ENCODE data around the gene FAM20C. TPM values are rescaled to one million over a fixed set of nuclear protein-coding genes. Genes with fewer than 3 reads are reported as not detected.
A peak's percentile ranks its signal among the peaks of the same experiment; 100 is the strongest.
"Not testable (repeated sequence)": the region's sequence is repeated elsewhere in the genome, so short reads cannot be mapped to it uniquely, and the experiment has no call there.

The FAM20C gene
- total and polyA plus RNA-seq, 4 donors: 17.3 to 86.9 (median 45.9) TPM

DNA sequence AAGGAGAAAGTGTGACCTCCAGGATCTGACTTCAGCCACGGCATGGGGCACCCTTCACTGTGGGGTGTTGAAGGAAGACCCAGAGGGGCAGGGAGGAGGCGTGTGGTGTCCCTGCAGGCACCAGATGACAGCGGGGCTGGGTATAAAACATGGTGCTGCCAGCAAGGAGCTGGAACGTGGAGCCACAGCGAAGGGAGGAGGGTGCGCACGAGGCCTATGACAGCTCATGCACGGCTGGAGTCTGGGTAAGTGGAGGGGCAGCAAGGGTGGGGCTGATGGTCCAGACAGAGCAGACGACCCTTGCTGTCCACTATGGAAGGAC is 69.8 kb downstream of the FAM20C start:
- no peak overlapping the region for H3K27ac ChIP-seq (ENCODE audit: low read depth in 1 of 2, low read length in 1 of 2)
- ATAC-seq (ENCODE audit: insufficient read depth, low FRiP score) (no peak), DNase-seq (no peak)
- WGBS, 2 donors: 96 to 97% methylated on average over 9 of the region's 9 CpGs
- H3K9ac ChIP-seq (ENCODE audit: insufficient read depth in 1 of 2, low read length in 2 of 2): no peak overlapping the region
- H3K36me3 ChIP-seq (ENCODE audit: control insufficient read depth in 4 of 4, insufficient read depth in 4 of 4, low read length in 4 of 4): peaks cover 4 to 30% (median 13%) of the 10 kb centered on the region in 4 donors
- no peak overlapping the region for H3K4me3 ChIP-seq
- H3K27me3 ChIP-seq (ENCODE audit: control insufficient read depth in 3 of 3, insufficient read depth in 3 of 3, low read length in 2 of 3): no peaks in the 10 kb centered on the region
- H3K4me1 ChIP-seq (ENCODE audit: control insufficient read depth in 5 of 5, insufficient read depth in 5 of 5, low read length in 5 of 5): peaks cover 0 to 5% (median 0%) of the 10 kb centered on the region in 5 donors
- no peak for TF ChIP-seq CTCF (IDR thresholded peaks at IDR 0.05; ENCODE audit: control extremely low read depth, extremely low read depth)
- peaks cover 0 to 11% (median 2%) of the 10 kb centered on the region in 4 donors for H3K9me3 ChIP-seq (ENCODE audit: control insufficient read depth in 4 of 4, insufficient read depth in 3 of 4, low read length in 3 of 4)

GRCh38 chr7:262631-263311 is 70.4 kb downstream of the FAM20C start:
- peak; percentile 13 for TF ChIP-seq CTCF (IDR thresholded peaks at IDR 0.05; ENCODE audit: control extremely low read depth, extremely low read depth)
- H3K9ac ChIP-seq (ENCODE audit: insufficient read depth in 1 of 2, low read length in 2 of 2); H3K27me3 ChIP-seq (ENCODE audit: control insufficient read depth in 3 of 3, insufficient read depth in 3 of 3, low read length in 2 of 3); H3K27ac ChIP-seq (ENCODE audit: low read depth in 1 of 2, low read length in 1 of 2); DNase-seq; H3K4me3 ChIP-seq; H3K4me1 ChIP-seq (ENCODE audit: control insufficient read depth in 5 of 5, insufficient read depth in 5 of 5, low read length in 5 of 5); ATAC-seq (ENCODE audit: insufficient read depth, low FRiP score): not testable (repeated sequence)
- Histone ChIP-seq H3K9me3 (ENCODE audit: control insufficient read depth in 4 of 4, insufficient read depth in 3 of 4, low read length in 3 of 4) (peaks cover 0 to 11% (median 2%) of the 10 kb centered on the region in 4 donors), H3K36me3 (ENCODE audit: control insufficient read depth in 4 of 4, insufficient read depth in 4 of 4, low read length in 4 of 4) (peaks cover 4 to 26% (median 12%) of the 10 kb centered on the region in 4 donors)
- 74 to 86% methylated on average over 18 to 22 of the region's 31 CpGs for WGBS, 2 donors

DNA sequence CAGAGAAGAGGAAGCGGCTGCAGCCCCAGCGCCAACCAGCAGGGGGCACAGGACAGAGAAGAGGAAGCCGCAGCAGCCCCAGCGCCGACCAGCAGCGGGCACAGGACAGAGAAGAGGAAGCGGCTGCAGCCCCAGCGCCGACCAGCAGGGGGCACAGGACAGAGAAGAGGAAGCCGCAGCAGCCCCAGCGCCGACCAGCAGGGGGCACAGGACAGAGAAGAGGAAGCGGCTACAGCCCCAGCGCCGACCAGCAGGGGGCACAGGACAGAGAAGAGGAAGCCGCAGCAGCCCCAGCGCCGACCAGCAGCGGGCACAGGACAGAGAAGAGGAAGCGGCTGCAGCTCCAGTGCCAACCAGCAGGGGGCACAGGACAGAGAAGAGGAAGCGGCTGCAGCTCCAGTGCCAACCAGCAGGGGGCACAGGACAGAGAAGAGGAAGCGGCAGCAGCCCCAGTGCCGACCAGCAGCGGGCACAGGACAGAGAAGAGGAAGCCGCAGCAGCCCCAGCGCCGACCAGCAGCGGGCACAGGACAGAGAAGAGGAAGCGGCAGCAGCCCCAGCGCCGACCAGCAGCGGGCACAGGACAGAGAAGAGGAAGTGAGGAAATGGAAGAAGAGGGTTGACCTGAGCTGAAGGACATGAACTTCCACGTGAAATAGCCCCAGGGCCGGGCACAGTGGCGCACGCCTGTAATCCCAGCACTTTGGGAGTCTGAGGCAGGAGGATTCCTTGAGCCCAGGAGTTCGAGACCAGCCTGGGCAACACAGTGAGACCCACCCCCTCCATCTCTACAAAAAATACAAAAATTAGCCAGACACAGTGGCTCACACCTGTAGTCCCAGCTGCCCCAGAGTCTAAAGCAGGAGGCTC is 71.3 kb downstream of the FAM20C start:
- not testable (repeated sequence) for ATAC-seq (ENCODE audit: insufficient read depth, low FRiP score); H3K27me3 ChIP-seq (ENCODE audit: control insufficient read depth in 3 of 3, insufficient read depth in 3 of 3, low read length in 2 of 3); H3K9ac ChIP-seq (ENCODE audit: insufficient read depth in 1 of 2, low read length in 2 of 2); H3K4me3 ChIP-seq; DNase-seq; H3K4me1 ChIP-seq (ENCODE audit: control insufficient read depth in 5 of 5, insufficient read depth in 5 of 5, low read length in 5 of 5)
- H3K36me3 ChIP-seq (ENCODE audit: control insufficient read depth in 4 of 4, insufficient read depth in 4 of 4, low read length in 4 of 4): peaks cover 4 to 20% (median 11%) of the 10 kb centered on the region in 4 donors
- WGBS, 2 donors: 45 to 46% methylated on average over 12 to 22 of the region's 37 CpGs
- H3K27ac ChIP-seq (ENCODE audit: low read depth in 1 of 2, low read length in 1 of 2): peak overlapping the region in 1 of 2 donors; percentile 81
- peak; percentile 9 for TF ChIP-seq CTCF (IDR thresholded peaks at IDR 0.05; ENCODE audit: control extremely low read depth, extremely low read depth)
- peaks cover 0 to 11% (median 2%) of the 10 kb centered on the region in 4 donors for H3K9me3 ChIP-seq (ENCODE audit: control insufficient read depth in 4 of 4, insufficient read depth in 3 of 4, low read length in 3 of 4)
